GM21515 (cell line): Measurements from ENCODE around the gene TRIP6.
"Not testable (repeated sequence)": the region's sequence is repeated elsewhere in the genome, so short reads cannot be mapped to it uniquely, and the experiment has no call there.

Experiments
- ATAC-seq: cut with Tn5 transposase; IDR thresholded peaks from one replicate; pipeline ENCODE4 v1.9.1; 2021; ENCODE audit not compliant: unreplicated experiment

Gene TRIP6

GRCh38 chr7:100910443-100910842 is 43.3 kb downstream of the TRIP6 start:
- ATAC-seq: not testable (repeated sequence)

GRCh38 chr7:100911484-100911883 is 44.3 kb downstream of the TRIP6 start:
- ATAC-seq: no peak

GRCh38 chr7:100914208-100914878 is 47.2 kb downstream of the TRIP6 start:
- ATAC-seq: no peak

GRCh38 chr7:100914879-100915447 is 47.8 kb downstream of the TRIP6 start:
- ATAC-seq: no peak

- not testable (repeated sequence) for ATAC-seq
These were observed 52.1 kb downstream of the TRIP6 start for GRCh38 chr7:100919335-100919734.

- not testable (repeated sequence) for ATAC-seq
These were observed 52.7 kb downstream of the TRIP6 start for GRCh38 chr7:100919779-100920437.

- ATAC-seq: no peak
These were observed 53.9 kb downstream of the TRIP6 start for GRCh38 chr7:100921039-100921438.
